Measurements from ENCODE around the gene DCDC2C. TPM values are rescaled to one million over a fixed set of nuclear protein-coding genes. Genes with fewer than 3 reads are reported as not detected.

The DCDC2C gene
- total and polyA plus RNA-seq, 7 donors: 0.13 TPM; not detected in 6

- intact Hi-C loops (cut with DNase I): no loop called here
- ATAC-seq: no peak
- H3K27me3 ChIP-seq (ENCODE audit: insufficient read depth in 3 of 3, low read length in 2 of 3): no peaks in the 10 kb centered on the region
- no peak for DNase-seq
- no peaks in the 10 kb centered on the region for H3K9me3 ChIP-seq
- H3K27ac ChIP-seq: no peak overlapping the region
- TF ChIP-seq CTCF (IDR thresholded peaks at IDR 0.05): no peak
- H3K4me1 ChIP-seq: no peaks in the 10 kb centered on the region
- H3K4me3 ChIP-seq: no peak overlapping the region
- H3K36me3 ChIP-seq (ENCODE audit: insufficient read depth in 1 of 2, low read depth in 1 of 2): no peaks in the 10 kb centered on the region
- WGBS, 3 donors: 89 to 96% (median 94%) methylated on average over 8 of the region's 8 CpGs
Observed at GRCh38 chr2:3753561-3753960, 50.2 kb downstream of the DCDC2C start.

- Histone ChIP-seq H3K4me1 (no peaks in the 10 kb centered on the region), H3K4me3 (no peak overlapping the region), H3K9me3 (no peaks in the 10 kb centered on the region), H3K27ac (no peak overlapping the region), H3K27me3 (ENCODE audit: insufficient read depth in 3 of 3, low read length in 2 of 3) (no peaks in the 10 kb centered on the region), H3K36me3 (ENCODE audit: insufficient read depth in 1 of 2, low read depth in 1 of 2) (no peaks in the 10 kb centered on the region)
- 27 to 30% (median 29%) methylated on average over 5 of the region's 5 CpGs for WGBS, 3 donors
- no peak for TF ChIP-seq CTCF (IDR thresholded peaks at IDR 0.05)
- no peak for ATAC-seq
- no peak for DNase-seq
- intact Hi-C loops (cut with DNase I): no loop called here
Observed at GRCh38 chr2:3754280-3754679, 50.9 kb downstream of the DCDC2C start.

GRCh38 chr2:3754795-3755194, 51.4 kb downstream of the DCDC2C start:
- no peak for TF ChIP-seq CTCF (IDR thresholded peaks at IDR 0.05)
- no peak for DNase-seq
- 44 to 55% (median 51%) methylated on average over 3 of the region's 3 CpGs for WGBS, 3 donors

GRCh38 chr2:3755277-3755676, 51.9 kb downstream of the DCDC2C start:
- no peaks in the 10 kb centered on the region for H3K4me1 ChIP-seq
- DNase-seq (no peak), ATAC-seq (no peak)
- TF ChIP-seq CTCF (IDR thresholded peaks at IDR 0.05): no peak
- H3K4me3 ChIP-seq: no peak overlapping the region
- no peak overlapping the region for H3K27ac ChIP-seq
- H3K36me3 ChIP-seq (ENCODE audit: insufficient read depth in 1 of 2, low read depth in 1 of 2): no peaks in the 10 kb centered on the region
- intact Hi-C loops (cut with DNase I): no loop called here
- no peaks in the 10 kb centered on the region for H3K27me3 ChIP-seq (ENCODE audit: insufficient read depth in 3 of 3, low read length in 2 of 3)
- no peaks in the 10 kb centered on the region for H3K9me3 ChIP-seq
- 85 to 94% (median 87%) methylated on average over 3 of the region's 3 CpGs for WGBS, 3 donors

More at GRCh38 chr2:3754795-3755194, 51.4 kb downstream of the DCDC2C start:
- Histone ChIP-seq H3K27me3 (ENCODE audit: insufficient read depth in 3 of 3, low read length in 2 of 3) (no peaks in the 10 kb centered on the region), H3K36me3 (ENCODE audit: insufficient read depth in 1 of 2, low read depth in 1 of 2) (no peaks in the 10 kb centered on the region), H3K4me1 (no peaks in the 10 kb centered on the region), H3K27ac (no peak overlapping the region), H3K4me3 (no peak overlapping the region), H3K9me3 (no peaks in the 10 kb centered on the region)
- no peak for ATAC-seq
- intact Hi-C loops (cut with DNase I): no loop called here

GRCh38 chr2:3756306-3756705, 52.9 kb downstream of the DCDC2C start:
- Histone ChIP-seq H3K4me3 (no peak overlapping the region), H3K4me1 (no peaks in the 10 kb centered on the region), H3K9me3 (no peaks in the 10 kb centered on the region), H3K27ac (no peak overlapping the region), H3K27me3 (ENCODE audit: insufficient read depth in 3 of 3, low read length in 2 of 3) (no peaks in the 10 kb centered on the region), H3K36me3 (ENCODE audit: insufficient read depth in 1 of 2, low read depth in 1 of 2) (no peaks in the 10 kb centered on the region)
- 15 to 16% (median 16%) methylated on average over 8 of the region's 8 CpGs for whole genome bisulfite sequencing, 3 donors
- DNase-seq (no peak), ATAC-seq (no peak)
- intact Hi-C loops (cut with DNase I): no loop called here
- TF ChIP-seq CTCF (IDR thresholded peaks at IDR 0.05): no peak

Data from psoas muscle (tissue), 8 donors.